ENCODE results near the gene LRIT2. TPM values are rescaled to one million over a fixed set of nuclear protein-coding genes. Genes with fewer than 3 reads are reported as not detected.

Gene LRIT2
- total RNA-seq, 1 experiment from 2014 or later = not detected

DNA sequence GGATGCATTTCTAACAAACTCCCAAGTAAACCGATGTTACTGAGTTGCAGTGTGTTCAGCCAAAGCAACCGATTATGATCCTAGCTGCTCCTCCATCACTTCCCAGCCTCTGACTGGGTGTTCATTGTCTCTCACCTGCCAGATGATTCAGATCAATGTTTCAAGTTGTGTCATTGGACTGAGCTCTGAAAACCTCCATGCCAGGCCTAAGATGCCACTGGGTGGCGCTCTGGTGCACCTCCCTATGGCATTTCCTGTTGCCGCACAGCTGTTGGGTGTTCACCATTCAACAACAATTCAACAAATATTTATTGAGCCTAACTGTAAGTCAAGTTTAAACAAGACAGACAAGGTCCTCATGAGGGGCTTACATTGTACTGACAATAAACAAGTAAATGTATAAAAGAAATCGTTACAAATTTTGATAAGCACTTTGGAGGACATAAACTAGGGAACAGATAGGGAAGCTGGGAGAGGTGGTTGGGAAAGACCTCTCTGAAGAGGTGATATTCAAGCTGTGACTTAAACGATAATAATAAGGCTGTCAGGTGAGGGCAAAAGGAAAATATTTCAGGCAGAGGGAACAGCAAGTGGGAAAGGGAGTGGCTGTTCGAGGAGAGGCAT lies 42.3 kb upstream of the LRIT2 start:
- CTCF ChIA-PET = interaction anchor here (1.0 to 1.9 kb wide), 2 partner anchors 62 to 270 kb away, joined by 3 to 11 read pairs; no protein-coding TSS in a partner anchor
- no peak overlapping the region for H3K4me3 ChIP-seq (ENCODE audit: low read depth in 2 of 2, low read length in 2 of 2)
- no peak overlapping the region for H3K27ac ChIP-seq (ENCODE audit: low read length)
- no TSS peak for BruUV-seq (replicated peaks)
- H3K36me3 ChIP-seq (ENCODE audit: control insufficient read depth, insufficient read depth, low read length) = no peaks in the 10 kb centered on the region
- H3K9me3 ChIP-seq (ENCODE audit: control insufficient read depth, insufficient read depth, low read depth, low read length) = no peaks in the 10 kb centered on the region
- no peaks in the 10 kb centered on the region for H3K4me1 ChIP-seq (ENCODE audit: control insufficient read depth, insufficient read depth, low read length)
- ATAC-seq (no peak), DNase-seq (ENCODE audit: low read depth, low spot score) (no peak)
- POLR2A ChIA-PET = no interaction called here
- TF ChIP-seq SIN3A (IDR thresholded peaks at IDR 0.05; ENCODE audit: borderline replicate concordance, insufficient read depth, low read depth, low read length) = no peak
- TF ChIP-seq, protein P1, sequence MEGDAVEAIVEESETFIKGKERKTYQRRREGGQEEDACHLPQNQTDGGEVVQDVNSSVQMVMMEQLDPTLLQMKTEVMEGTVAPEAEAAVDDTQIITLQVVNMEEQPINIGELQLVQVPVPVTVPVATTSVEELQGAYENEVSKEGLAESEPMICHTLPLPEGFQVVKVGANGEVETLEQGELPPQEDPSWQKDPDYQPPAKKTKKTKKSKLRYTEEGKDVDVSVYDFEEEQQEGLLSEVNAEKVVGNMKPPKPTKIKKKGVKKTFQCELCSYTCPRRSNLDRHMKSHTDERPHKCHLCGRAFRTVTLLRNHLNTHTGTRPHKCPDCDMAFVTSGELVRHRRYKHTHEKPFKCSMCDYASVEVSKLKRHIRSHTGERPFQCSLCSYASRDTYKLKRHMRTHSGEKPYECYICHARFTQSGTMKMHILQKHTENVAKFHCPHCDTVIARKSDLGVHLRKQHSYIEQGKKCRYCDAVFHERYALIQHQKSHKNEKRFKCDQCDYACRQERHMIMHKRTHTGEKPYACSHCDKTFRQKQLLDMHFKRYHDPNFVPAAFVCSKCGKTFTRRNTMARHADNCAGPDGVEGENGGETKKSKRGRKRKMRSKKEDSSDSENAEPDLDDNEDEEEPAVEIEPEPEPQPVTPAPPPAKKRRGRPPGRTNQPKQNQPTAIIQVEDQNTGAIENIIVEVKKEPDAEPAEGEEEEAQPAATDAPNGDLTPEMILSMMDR (IDR thresholded peaks at IDR 0.05) = peak; percentile 79
- no peak for TF ChIP-seq POLR2AphosphoS5 (IDR thresholded peaks at IDR 0.05; ENCODE audit: low read depth, low read length)
- TF ChIP-seq TCF7L2 (IDR thresholded peaks at IDR 0.05; ENCODE audit: low read depth, low read length) = no peak
- TF ChIP-seq, protein P2, sequence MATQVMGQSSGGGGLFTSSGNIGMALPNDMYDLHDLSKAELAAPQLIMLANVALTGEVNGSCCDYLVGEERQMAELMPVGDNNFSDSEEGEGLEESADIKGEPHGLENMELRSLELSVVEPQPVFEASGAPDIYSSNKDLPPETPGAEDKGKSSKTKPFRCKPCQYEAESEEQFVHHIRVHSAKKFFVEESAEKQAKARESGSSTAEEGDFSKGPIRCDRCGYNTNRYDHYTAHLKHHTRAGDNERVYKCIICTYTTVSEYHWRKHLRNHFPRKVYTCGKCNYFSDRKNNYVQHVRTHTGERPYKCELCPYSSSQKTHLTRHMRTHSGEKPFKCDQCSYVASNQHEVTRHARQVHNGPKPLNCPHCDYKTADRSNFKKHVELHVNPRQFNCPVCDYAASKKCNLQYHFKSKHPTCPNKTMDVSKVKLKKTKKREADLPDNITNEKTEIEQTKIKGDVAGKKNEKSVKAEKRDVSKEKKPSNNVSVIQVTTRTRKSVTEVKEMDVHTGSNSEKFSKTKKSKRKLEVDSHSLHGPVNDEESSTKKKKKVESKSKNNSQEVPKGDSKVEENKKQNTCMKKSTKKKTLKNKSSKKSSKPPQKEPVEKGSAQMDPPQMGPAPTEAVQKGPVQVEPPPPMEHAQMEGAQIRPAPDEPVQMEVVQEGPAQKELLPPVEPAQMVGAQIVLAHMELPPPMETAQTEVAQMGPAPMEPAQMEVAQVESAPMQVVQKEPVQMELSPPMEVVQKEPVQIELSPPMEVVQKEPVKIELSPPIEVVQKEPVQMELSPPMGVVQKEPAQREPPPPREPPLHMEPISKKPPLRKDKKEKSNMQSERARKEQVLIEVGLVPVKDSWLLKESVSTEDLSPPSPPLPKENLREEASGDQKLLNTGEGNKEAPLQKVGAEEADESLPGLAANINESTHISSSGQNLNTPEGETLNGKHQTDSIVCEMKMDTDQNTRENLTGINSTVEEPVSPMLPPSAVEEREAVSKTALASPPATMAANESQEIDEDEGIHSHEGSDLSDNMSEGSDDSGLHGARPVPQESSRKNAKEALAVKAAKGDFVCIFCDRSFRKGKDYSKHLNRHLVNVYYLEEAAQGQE (IDR thresholded peaks at IDR 0.05; ENCODE audit: insufficient read depth in 1 of 2, low read depth in 2 of 2, low read length in 1 of 2) = no peak
- H3K27me3 ChIP-seq (ENCODE audit: control insufficient read depth, insufficient read depth, low read length) = peaks cover 3% of the 10 kb centered on the region; the same call in 1 of the 2 replicates
- intact Hi-C loops (cut with micrococcal nuclease; ENCODE audit: unreplicated experiment) (no loop called here), in situ Hi-C loops (cut with HindIII; ENCODE audit: low pct_unique_long_range_greater_than_20kb, low sequenced_read_pairs) (no loop called here)

DNA sequence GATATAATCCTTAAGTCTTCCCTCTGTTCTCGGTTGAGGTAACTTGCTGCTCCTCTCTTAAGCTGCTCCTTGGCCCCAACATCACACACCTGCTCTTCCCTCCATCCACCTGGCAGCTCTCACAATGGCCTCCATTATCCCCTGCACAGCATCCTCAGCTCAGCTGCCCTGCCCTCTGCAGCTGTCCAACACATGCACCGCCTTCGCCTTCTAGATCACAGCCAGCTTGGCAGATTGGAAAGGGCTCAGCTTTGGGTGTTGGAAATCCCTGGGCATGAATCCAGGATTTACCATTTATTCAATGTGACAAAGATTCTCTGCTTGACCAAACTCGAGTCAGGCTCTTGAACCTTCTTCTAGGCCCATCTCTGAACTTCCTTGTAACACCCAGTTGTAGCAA lies 40.1 kb upstream of the LRIT2 start:
- no peaks in the 10 kb centered on the region for H3K4me1 ChIP-seq (ENCODE audit: control insufficient read depth, insufficient read depth, low read length)
- ChIA-PET POLR2A (no interaction called here), CTCF (interaction anchor here (1.3 kb wide), 1 partner anchor 275 kb away, joined by 4 read pairs; no protein-coding TSS in a partner anchor)
- no peaks in the 10 kb centered on the region for H3K36me3 ChIP-seq (ENCODE audit: control insufficient read depth, insufficient read depth, low read length)
- no peak overlapping the region for H3K27ac ChIP-seq (ENCODE audit: low read length)
- ATAC-seq = no peak
- TF ChIP-seq POLR2AphosphoS5 (IDR thresholded peaks at IDR 0.05; ENCODE audit: low read depth, low read length) (no peak), TCF7L2 (IDR thresholded peaks at IDR 0.05; ENCODE audit: low read depth, low read length) (no peak), SIN3A (IDR thresholded peaks at IDR 0.05; ENCODE audit: borderline replicate concordance, insufficient read depth, low read depth, low read length) (no peak)
- TF ChIP-seq, protein P2 (IDR thresholded peaks at IDR 0.05; ENCODE audit: insufficient read depth in 1 of 2, low read depth in 2 of 2, low read length in 1 of 2) = no peak
- TF ChIP-seq, protein P1 (IDR thresholded peaks at IDR 0.05) = no peak
- no TSS peak for BruUV-seq (replicated peaks)
- peaks cover 3% of the 10 kb centered on the region; the same call in 1 of the 2 replicates for H3K27me3 ChIP-seq (ENCODE audit: control insufficient read depth, insufficient read depth, low read length)
- in situ Hi-C loops (cut with HindIII; ENCODE audit: low pct_unique_long_range_greater_than_20kb, low sequenced_read_pairs) = no loop called here
- no peak overlapping the region for H3K4me3 ChIP-seq (ENCODE audit: low read depth in 2 of 2, low read length in 2 of 2)
- no peaks in the 10 kb centered on the region for H3K9me3 ChIP-seq (ENCODE audit: control insufficient read depth, insufficient read depth, low read depth, low read length)
- intact Hi-C loops (cut with micrococcal nuclease; ENCODE audit: unreplicated experiment) = no loop called here
- DNase-seq (ENCODE audit: low read depth, low spot score) = no peak
